ENCODE results near the gene ADK. TPM values are rescaled to one million over a fixed set of nuclear protein-coding genes. Genes with fewer than 3 reads are reported as not detected.

Gene ADK
- total RNA-seq, 1 experiment from 2014 or later = 26.8 TPM

- Histone ChIP-seq H3K27me3 (ENCODE audit: insufficient read depth, low read length) (no peaks in the 10 kb centered on the region), H3K9me3 (ENCODE audit: control insufficient read depth, low read depth, low read length) (no peaks in the 10 kb centered on the region), H2BK120ac (ENCODE audit: low read depth, low read length, poor library complexity, severe bottlenecking) (no peak overlapping the region), H3K23ac (ENCODE audit: insufficient read length, low read depth, low read length) (no peak overlapping the region), H3K18ac (ENCODE audit: insufficient read length, low read depth, low read length) (no peak overlapping the region), H2AK5ac (ENCODE audit: insufficient read length, low read length) (no peak overlapping the region), H3K23me2 (ENCODE audit: insufficient read length, low read depth, low read length, poor library complexity, severe bottlenecking) (no peaks in the 10 kb centered on the region), H4K91ac (ENCODE audit: insufficient read length, low read depth, low read length) (no peak overlapping the region), H2BK20ac (ENCODE audit: low read depth, low read length, poor library complexity, severe bottlenecking) (no peak overlapping the region), H3K27ac (ENCODE audit: insufficient read length, low read depth, low read length) (no peak overlapping the region), H2BK12ac (ENCODE audit: insufficient read length, low read depth, low read length) (no peak overlapping the region), H3K4me2 (ENCODE audit: insufficient read depth, insufficient read length, low read length) (no peak overlapping the region), H2BK15ac (ENCODE audit: low read depth, low read length) (no peak overlapping the region), H3K14ac (ENCODE audit: insufficient read depth, low read length) (no peak overlapping the region), H3K79me1 (ENCODE audit: insufficient read depth, low read depth, low read length, poor library complexity, severe bottlenecking) (peaks cover 6% of the 10 kb centered on the region), H3K9ac (ENCODE audit: extremely low read depth, insufficient read length, low read length) (no peak overlapping the region), H2BK5ac (ENCODE audit: insufficient read length, low read length) (no peak overlapping the region), H4K20me1 (ENCODE audit: control insufficient read depth, insufficient read depth, insufficient read length) (no peaks in the 10 kb centered on the region), H3K56ac (ENCODE audit: insufficient read length, low read depth, low read length) (no peak overlapping the region), H4K8ac (replicated peaks; ENCODE audit: insufficient read length, low read depth, low read length) (no peak overlapping the region), H3K79me2 (ENCODE audit: insufficient read depth, low read length) (0 out of 2 replicates have a peak, but pooled peaks cover 2% of the 10 kb centered on the region), H3T11ph (ENCODE audit: low read length) (no peak overlapping the region), H3K4ac (ENCODE audit: low read depth, low read length) (no peak overlapping the region), H3K4me1 (ENCODE audit: insufficient read depth, low read length) (no peaks in the 10 kb centered on the region), H2AFZ (ENCODE audit: low read length) (no peak overlapping the region), H4K5ac (ENCODE audit: insufficient read length, low read depth, low read length) (no peak overlapping the region)
- Mint-ChIP-seq H3K4me1 (no peaks in the 10 kb centered on the region), H3K27ac (peak overlapping the region in 1 of 3 experiments; percentile 19; a peak in 1 of 7 replicates), H3K27me3 (ENCODE audit: low read depth) (no peaks in the 10 kb centered on the region), H3K4me3 (no peak overlapping the region), H3K9me3 (no peaks in the 10 kb centered on the region), H3K36me3 (ENCODE audit: insufficient read depth in 1 of 3, low read depth in 3 of 3) (peaks cover 65 to 95% (median 90%) of the 10 kb centered on the region in 3 experiments; a peak in 6 of 7 replicates)
- no CpG with 5 or more reads among the region's 5 CpGs for WGBS (ENCODE audit: extremely low coverage, insufficient read length, low lambda C conversion rate)
- TF ChIP-seq, protein P1, sequence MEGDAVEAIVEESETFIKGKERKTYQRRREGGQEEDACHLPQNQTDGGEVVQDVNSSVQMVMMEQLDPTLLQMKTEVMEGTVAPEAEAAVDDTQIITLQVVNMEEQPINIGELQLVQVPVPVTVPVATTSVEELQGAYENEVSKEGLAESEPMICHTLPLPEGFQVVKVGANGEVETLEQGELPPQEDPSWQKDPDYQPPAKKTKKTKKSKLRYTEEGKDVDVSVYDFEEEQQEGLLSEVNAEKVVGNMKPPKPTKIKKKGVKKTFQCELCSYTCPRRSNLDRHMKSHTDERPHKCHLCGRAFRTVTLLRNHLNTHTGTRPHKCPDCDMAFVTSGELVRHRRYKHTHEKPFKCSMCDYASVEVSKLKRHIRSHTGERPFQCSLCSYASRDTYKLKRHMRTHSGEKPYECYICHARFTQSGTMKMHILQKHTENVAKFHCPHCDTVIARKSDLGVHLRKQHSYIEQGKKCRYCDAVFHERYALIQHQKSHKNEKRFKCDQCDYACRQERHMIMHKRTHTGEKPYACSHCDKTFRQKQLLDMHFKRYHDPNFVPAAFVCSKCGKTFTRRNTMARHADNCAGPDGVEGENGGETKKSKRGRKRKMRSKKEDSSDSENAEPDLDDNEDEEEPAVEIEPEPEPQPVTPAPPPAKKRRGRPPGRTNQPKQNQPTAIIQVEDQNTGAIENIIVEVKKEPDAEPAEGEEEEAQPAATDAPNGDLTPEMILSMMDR (conservative IDR thresholded peaks at IDR 0.05) = no peak
- DNase-seq = no peak
Observed at GRCh38 chr10:74104480-74104879, 46.5 kb upstream of the ADK start.
